Neutrophil (primary cell): ENCODE measurements around the gene POC1A.

ENCODE experiments used
- H3K27ac ChIP-seq: fragments of 200-600 bp; sonication (generic); 2 replicates; pipeline ENCODE4 v1.5.1; 2016; ENCODE audit warnings: mild to moderate bottlenecking, moderate library complexity
- H3K27me3 ChIP-seq: fragments of 200-600 bp; sonication (generic); 2 replicates; pipeline ENCODE4 v1.6.0; 2016; ENCODE audit warnings: mild to moderate bottlenecking
- H3K36me3 ChIP-seq: fragments of 200-600 bp; sonication (generic); 2 replicates; pipeline ENCODE4 v1.5.1; 2017
- H3K4me1 ChIP-seq, 2 experiments: fragments of 200-600 bp in 1 of 2; sonication (generic) in 1 of 2; 1 replicate in 1 of 2; 2 replicates in 1 of 2; pipeline versions ENCODE4 v1.5.1 to v1.6.1; 2013 to 2016; ENCODE audit warnings: low read depth in 1 of 2, low read length in 1 of 2, mild to moderate bottlenecking in 1 of 2, moderate library complexity in 1 of 2; ENCODE audit not compliant: control insufficient read depth in 1 of 2, insufficient read depth in 1 of 2
- H3K4me3 ChIP-seq, 2 experiments: fragments of 200-600 bp in 1 of 2; sonication (generic) in 1 of 2; 1 replicate in 1 of 2; 2 replicates in 1 of 2; pipeline ENCODE4 v1.5.1; 2013 to 2016; ENCODE audit warnings: low read depth in 1 of 2, low read length in 1 of 2, mild to moderate bottlenecking in 1 of 2, moderate library complexity in 1 of 2
- H3K9me3 ChIP-seq: fragments of 200-600 bp; sonication (generic); 2 replicates; pipeline ENCODE4 v1.5.1; 2016
- TF ChIP-seq, protein P1 (sequence below): fragments of 200-600 bp; sonication (generic); IDR thresholded peaks from 2 replicates; pipeline ENCODE4 v1.5.1; 2016; ENCODE audit warnings: antibody characterized with exemption

POC1A gene

DNA sequence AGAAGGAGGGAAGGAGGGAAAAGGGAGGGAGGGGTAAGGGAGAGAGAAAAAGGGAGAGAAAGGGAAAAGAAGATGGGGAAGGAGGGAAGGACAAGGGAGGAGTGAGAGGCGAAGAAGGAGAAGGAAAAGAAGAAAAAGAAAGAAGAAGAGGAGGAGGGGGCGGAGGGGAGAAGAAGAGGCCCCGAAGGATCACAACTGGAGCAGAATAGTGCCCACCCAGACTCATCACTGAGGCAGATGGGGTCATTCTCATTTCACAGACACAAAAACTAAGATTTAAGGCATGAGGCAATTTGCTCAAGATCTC is 41.0 kb upstream of the POC1A start:
- Histone ChIP-seq H3K36me3 (peaks cover 9% of the 10 kb centered on the region), H3K27me3 (no peaks in the 10 kb centered on the region), H3K4me1 (peaks cover 49% of the 10 kb centered on the region in 2 experiments)

DNA sequence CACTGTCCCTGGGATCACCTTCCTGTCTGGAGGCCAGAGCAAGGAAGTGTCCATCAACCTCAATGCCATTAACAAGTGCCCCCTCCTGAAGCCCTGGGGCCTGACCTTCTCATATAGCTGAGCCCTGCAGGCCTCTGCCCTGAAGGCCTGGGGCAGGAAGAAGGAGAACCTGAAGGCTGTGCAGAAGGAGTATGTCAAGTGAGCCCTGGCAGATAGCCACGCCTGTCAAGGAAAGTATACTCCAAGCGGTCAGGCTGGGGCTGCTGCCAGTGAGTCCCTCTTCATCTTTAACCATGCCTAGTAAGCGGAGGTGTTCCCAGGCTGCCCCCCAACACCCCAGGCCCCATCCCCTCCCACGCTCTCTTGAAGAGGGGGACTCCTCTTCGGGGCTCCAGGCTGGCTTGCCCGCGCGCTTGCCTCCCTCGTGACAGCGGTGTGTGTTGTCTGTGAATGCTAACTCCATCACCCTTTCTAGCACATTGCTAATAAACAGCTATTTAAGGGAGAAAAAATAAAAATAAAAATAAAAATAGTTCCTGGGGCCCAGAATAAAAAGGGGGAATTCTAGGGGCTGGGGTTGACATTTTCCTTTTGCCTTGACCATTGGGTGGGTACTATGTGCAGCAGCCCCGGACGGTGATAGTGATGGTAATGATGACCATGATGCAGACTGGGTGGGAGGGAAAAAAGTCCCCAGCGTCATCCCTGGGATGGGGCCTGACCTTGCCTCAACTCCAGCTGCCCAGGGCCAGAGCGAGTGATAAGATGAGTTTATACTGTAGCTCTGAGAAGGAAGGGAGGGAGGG is 40.5 kb upstream of the POC1A start:
- peaks cover 4% of the 10 kb centered on the region for H3K36me3 ChIP-seq
- TF ChIP-seq, protein P1, sequence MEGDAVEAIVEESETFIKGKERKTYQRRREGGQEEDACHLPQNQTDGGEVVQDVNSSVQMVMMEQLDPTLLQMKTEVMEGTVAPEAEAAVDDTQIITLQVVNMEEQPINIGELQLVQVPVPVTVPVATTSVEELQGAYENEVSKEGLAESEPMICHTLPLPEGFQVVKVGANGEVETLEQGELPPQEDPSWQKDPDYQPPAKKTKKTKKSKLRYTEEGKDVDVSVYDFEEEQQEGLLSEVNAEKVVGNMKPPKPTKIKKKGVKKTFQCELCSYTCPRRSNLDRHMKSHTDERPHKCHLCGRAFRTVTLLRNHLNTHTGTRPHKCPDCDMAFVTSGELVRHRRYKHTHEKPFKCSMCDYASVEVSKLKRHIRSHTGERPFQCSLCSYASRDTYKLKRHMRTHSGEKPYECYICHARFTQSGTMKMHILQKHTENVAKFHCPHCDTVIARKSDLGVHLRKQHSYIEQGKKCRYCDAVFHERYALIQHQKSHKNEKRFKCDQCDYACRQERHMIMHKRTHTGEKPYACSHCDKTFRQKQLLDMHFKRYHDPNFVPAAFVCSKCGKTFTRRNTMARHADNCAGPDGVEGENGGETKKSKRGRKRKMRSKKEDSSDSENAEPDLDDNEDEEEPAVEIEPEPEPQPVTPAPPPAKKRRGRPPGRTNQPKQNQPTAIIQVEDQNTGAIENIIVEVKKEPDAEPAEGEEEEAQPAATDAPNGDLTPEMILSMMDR: no peak
- peaks cover 48 to 49% of the 10 kb centered on the region in 2 experiments for H3K4me1 ChIP-seq
- H3K4me3 ChIP-seq: no peak overlapping the region
- H3K9me3 ChIP-seq: no peaks in the 10 kb centered on the region
- H3K27me3 ChIP-seq: no peaks in the 10 kb centered on the region
- H3K27ac ChIP-seq: no peak overlapping the region

More for the DNA sequence above, 41.0 kb upstream of the POC1A start:
- TF ChIP-seq, protein P1: no peak
- Histone ChIP-seq H3K27ac (peak overlapping the region; percentile 89), H3K9me3 (no peaks in the 10 kb centered on the region), H3K4me3 (no peak overlapping the region)

DNA sequence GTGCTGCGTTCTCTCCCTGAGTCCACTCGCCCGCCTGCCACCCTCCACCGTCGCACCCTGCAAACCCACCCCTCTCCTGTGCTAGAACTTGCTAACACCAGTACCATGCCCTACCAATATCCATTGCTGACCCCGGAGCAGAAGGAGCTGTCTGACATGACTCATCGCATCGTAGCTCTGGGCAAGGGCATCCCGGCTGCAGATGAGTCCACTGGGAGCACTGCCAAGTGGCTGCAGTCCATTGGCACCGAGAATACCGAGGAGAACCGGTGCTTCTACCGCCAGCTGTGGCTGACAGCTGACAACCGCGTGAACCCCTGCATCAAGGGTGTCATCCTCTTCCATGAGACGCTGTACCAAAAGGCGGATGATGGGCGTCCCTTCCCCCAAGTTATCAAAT is 38.8 kb upstream of the POC1A start:
- H3K4me3 ChIP-seq: no peak overlapping the region
- peaks cover 51 to 52% of the 10 kb centered on the region in 2 experiments for H3K4me1 ChIP-seq
- no peaks in the 10 kb centered on the region for H3K36me3 ChIP-seq
- H3K27me3 ChIP-seq: no peaks in the 10 kb centered on the region
- H3K9me3 ChIP-seq: no peaks in the 10 kb centered on the region
- H3K27ac ChIP-seq: no peak overlapping the region
- TF ChIP-seq, protein P1: no peak

DNA sequence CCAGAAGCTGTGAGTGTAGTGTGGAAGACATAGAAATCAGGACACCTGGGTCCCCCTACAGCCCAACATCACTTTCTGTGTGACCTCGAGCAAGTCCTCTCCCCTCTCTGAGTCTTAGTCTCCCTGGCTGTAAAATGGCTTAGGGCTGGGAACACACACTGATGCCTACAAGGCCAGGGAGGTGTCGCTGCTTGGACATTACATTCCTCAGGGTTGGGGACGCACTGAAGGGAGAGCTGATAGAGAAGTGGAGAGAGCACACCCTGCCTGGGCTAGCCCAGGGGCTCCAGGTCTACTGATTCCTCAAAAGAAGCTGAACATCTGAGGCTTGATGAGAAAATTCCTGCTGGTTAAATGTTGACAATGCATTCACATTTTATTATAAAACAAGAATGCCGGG is 37.4 kb upstream of the POC1A start:
- Histone ChIP-seq H3K36me3 (no peaks in the 10 kb centered on the region), H3K27ac (no peak overlapping the region), H3K9me3 (no peaks in the 10 kb centered on the region), H3K4me3 (no peak overlapping the region), H3K27me3 (no peaks in the 10 kb centered on the region), H3K4me1 (peaks cover 41 to 46% of the 10 kb centered on the region in 2 experiments)
- TF ChIP-seq, protein P1: no peak

DNA sequence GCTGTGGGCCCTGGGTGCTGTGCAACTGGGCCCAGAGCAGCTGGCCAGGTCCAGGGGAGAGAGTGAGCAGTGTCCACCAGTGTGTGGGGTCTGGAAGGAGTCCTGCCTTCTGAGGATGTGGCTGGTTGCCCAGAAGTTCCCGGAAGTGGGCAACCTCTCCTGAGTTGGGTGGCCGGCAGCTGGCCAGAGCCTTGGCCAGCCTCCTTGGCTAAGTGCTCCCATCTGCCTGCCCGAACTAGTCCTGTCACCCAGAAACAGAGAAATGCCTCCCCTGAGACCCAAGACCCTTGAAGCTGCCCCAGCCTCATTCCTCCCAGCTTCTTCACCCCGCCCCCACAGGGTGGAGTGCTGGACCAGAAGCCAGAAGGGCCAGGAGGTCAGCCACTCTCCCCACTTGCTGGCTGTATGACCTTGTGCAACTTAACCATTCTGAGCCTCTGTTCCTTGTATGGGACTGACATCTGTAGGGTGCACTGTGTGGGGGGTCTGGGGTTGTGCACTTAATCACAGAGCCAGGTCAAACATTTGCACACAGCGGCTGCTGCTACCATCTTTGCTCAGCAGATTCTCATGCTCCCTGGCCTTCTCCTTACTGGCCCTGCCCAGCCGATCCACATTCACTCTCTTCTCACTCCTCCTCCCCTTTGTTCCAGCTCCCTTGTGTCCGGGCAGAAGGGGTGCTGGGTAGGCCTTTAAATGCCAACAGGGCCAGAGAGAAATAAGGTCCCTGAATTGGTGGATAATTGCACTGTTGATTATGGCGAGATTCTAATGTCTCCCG is 36.3 kb upstream of the POC1A start:
- no peak overlapping the region for H3K4me3 ChIP-seq
- H3K9me3 ChIP-seq: no peaks in the 10 kb centered on the region
- peaks cover 41 to 46% of the 10 kb centered on the region in 2 experiments for H3K4me1 ChIP-seq
- TF ChIP-seq, protein P1: no peak
- H3K36me3 ChIP-seq: no peaks in the 10 kb centered on the region
- no peaks in the 10 kb centered on the region for H3K27me3 ChIP-seq
- peak overlapping the region; percentile 71 for H3K27ac ChIP-seq
